HepG2 (cell line): ENCODE measurements around the gene DIPK1B. TPM values are rescaled to one million over a fixed set of nuclear protein-coding genes. Genes with fewer than 3 reads are reported as not detected.

ENCODE experiments used
- CBX5 ChIP-seq: sonication (generic); formaldehyde crosslinking; IDR thresholded peaks from 2 replicates; pipeline ENCODE4 v1.4.0; 2020; ENCODE audit warnings: missing genetic modification reagents, borderline replicate concordance
- FOXA3 ChIP-seq: IDR thresholded peaks from 2 replicates; pipeline ENCODE4 v1.6.1; 2016; ENCODE audit warnings: missing genetic modification reagents, missing compliant biosample characterization
- NFATC3 ChIP-seq: sonication (generic); formaldehyde crosslinking; IDR thresholded peaks from 2 replicates; pipeline ENCODE4 v1.5.1; 2020; ENCODE audit warnings: mild to moderate bottlenecking, missing genetic modification reagents
- PHF5A ChIP-seq: IDR thresholded peaks from one replicate; pipeline ENCODE4 v1.6.1; 2018; ENCODE audit warnings: low read depth, missing genetic modification reagents; ENCODE audit not compliant: unreplicated experiment
- PRMT3 ChIP-seq: sonication (generic); formaldehyde crosslinking; IDR thresholded peaks from 2 replicates; pipeline ENCODE4 v1.8.1; 2022; ENCODE audit warnings: low read depth, mild to moderate bottlenecking, moderate library complexity, missing genetic modification reagents, borderline replicate concordance
- SP140L ChIP-seq: sonication (generic); formaldehyde crosslinking; IDR thresholded peaks from 2 replicates; pipeline ENCODE4 v1.4.0; 2020; ENCODE audit warnings: missing genetic modification reagents, borderline replicate concordance
- ZBTB1 ChIP-seq: sonication (generic); formaldehyde crosslinking; IDR thresholded peaks from 2 replicates; pipeline ENCODE4 v1.4.0; 2020; ENCODE audit warnings: missing genetic modification reagents, borderline replicate concordance
- ZBTB7A ChIP-seq: sonication (generic); formaldehyde crosslinking; IDR thresholded peaks from 2 replicates; pipeline ENCODE4 v1.8.0; 2022; ENCODE audit warnings: mild to moderate bottlenecking, missing genetic modification reagents
- ZEB1 ChIP-seq: IDR thresholded peaks from 2 replicates; pipeline ENCODE4 v1.6.1; 2012; ENCODE audit warnings: mild to moderate bottlenecking, low read depth, inconsistent platforms; ENCODE audit not compliant: insufficient replicate concordance
- ZFP37 ChIP-seq: sonication (generic); formaldehyde crosslinking; IDR thresholded peaks from 2 replicates; pipeline ENCODE4 v1.4.0; 2020; ENCODE audit warnings: missing genetic modification reagents, borderline replicate concordance
- ZNF337 ChIP-seq: sonication (generic); formaldehyde crosslinking; IDR thresholded peaks from 2 replicates; pipeline ENCODE4 v1.5.1; 2020; ENCODE audit warnings: missing genetic modification reagents, low read depth, mild to moderate bottlenecking, borderline replicate concordance
- ZNF563 ChIP-seq: sonication (generic); formaldehyde crosslinking; IDR thresholded peaks from 2 replicates; pipeline ENCODE4 v1.8.0; 2022; ENCODE audit warnings: mild to moderate bottlenecking, moderate library complexity, missing genetic modification reagents
- ZNF619 ChIP-seq: sonication (generic); formaldehyde crosslinking; IDR thresholded peaks from 2 replicates; pipeline ENCODE4 v1.4.0; 2020; ENCODE audit warnings: mild to moderate bottlenecking, missing genetic modification reagents
- ZNF660 ChIP-seq: sonication (generic); formaldehyde crosslinking; IDR thresholded peaks from 2 replicates; pipeline ENCODE4 v1.5.1; 2020; ENCODE audit warnings: mild to moderate bottlenecking, low read depth, missing genetic modification reagents, borderline replicate concordance
- ZNF775 ChIP-seq: sonication (generic); formaldehyde crosslinking; IDR thresholded peaks from 2 replicates; pipeline ENCODE4 v1.4.0; 2020; ENCODE audit warnings: missing genetic modification reagents, mild to moderate bottlenecking, moderate library complexity, borderline replicate concordance
- ZNF841 ChIP-seq: sonication (generic); formaldehyde crosslinking; IDR thresholded peaks from 2 replicates; pipeline ENCODE4 v1.8.1; 2023; ENCODE audit warnings: missing genetic modification reagents, borderline replicate concordance
- ZNF878 ChIP-seq: sonication (generic); formaldehyde crosslinking; IDR thresholded peaks from 2 replicates; pipeline ENCODE4 v1.8.1; 2023; ENCODE audit warnings: mild to moderate bottlenecking, missing genetic modification reagents, moderate library complexity
- polyA plus RNA-seq, 8 experiments: library from polyadenylated mRNA; depleted of rRNA in 3 of 8; stranded (reverse) in 7 of 8; unstranded in 1 of 8; fragments of >200 nt; fragmentation: Illumina TruSeq in 4 of 8; extraction: Trizol in 4 of 8; gene quantifications; 2 replicates each; pipeline versions ENCODE4 v1.2.1 to v1.2.3, GENCODE V29; 2011 to 2016; ENCODE audit warnings: low read depth in 4 of 8, missing spikeins in 1 of 8, mixed read lengths in 1 of 8; ENCODE audit not compliant: insufficient read depth in 1 of 8
- total RNA-seq, 5 experiments: library from RNA; depleted of rRNA; stranded (reverse); fragments of >200 nt; fragmentation: Illumina TruSeq; extraction: Trizol; gene quantifications; 2 replicates each; pipeline ENCODE4 v1.2.3, GENCODE V29; 2016; ENCODE audit warnings: low read depth in 1 of 5
- TF ChIP-seq, protein P1 (sequence below): sonication (generic); formaldehyde crosslinking; conservative IDR thresholded peaks from 2 replicates; pipeline ENCODE4 v1.4.0; 2020; ENCODE audit warnings: mild to moderate bottlenecking, missing genetic modification reagents, moderate library complexity
- TF ChIP-seq, protein P2 (sequence below): sonication (generic); formaldehyde crosslinking; IDR thresholded peaks from 2 replicates; pipeline ENCODE4 v1.5.1; 2020; ENCODE audit warnings: mild to moderate bottlenecking, moderate library complexity, missing genetic modification reagents
- TF ChIP-seq, protein P3 (sequence below): sonication (generic); formaldehyde crosslinking; IDR thresholded peaks from 2 replicates; pipeline ENCODE4 v1.8.1; 2023; ENCODE audit warnings: mild to moderate bottlenecking, missing genetic modification reagents
- TF ChIP-seq, protein P4 (sequence below): sonication (generic); formaldehyde crosslinking; IDR thresholded peaks from 2 replicates; pipeline ENCODE4 v1.5.0; 2020; ENCODE audit warnings: mild to moderate bottlenecking, missing genetic modification reagents, moderate library complexity

Gene DIPK1B
- total and polyA plus RNA-seq, 2 of the 13 experiments (the other 11 are each of a cell fraction or from before 2014, with no cell fraction given), result 0.18 to 3.9 TPM

DNA sequence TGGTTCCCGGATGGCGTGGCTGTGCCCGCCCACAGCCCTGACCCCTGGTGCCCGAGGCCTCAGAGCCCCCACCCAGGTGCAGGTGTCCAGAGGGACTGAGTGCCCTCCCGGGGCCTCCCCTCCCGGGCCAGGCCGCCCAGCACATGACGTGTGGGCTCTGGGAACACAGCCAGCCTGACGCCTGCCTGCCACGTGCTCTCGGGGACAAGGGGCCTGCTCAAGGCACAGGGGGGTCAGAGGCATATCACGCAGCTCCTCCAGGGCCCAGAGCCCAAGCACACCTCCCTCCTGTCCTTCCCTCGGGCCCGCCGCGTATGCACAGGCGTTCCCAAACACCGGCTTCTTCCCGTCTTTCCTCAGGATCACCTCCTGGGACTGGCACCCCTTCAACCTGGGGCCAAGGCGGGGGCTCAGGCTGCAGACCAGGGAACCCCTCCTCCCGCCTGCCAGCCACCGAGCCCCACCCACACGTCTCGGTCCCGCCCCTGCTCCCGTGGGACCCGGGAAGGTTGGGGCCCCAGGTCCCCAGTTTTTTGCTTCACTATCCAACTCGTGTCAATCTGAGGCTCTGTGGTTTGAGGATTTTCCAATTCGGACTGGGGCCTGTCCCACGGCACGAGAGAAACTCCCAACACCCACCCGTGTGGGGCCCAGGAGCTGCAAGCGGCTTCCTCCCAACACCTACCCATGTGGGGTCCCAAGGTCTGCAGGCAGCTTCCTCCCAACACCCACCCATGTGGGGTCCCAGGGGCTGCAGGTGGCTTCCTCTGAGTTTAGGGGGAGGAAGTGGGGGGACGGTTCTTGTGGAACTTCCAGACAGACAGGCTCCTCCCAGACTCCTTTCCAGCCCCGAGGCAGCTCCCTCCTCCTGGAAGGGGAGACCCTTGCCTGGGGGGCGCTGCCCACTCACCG is 28.9 kb downstream of the DIPK1B start (continued):
- TF ChIP-seq ZNF619 (CRISPR knock-in tag), result no peak
- TF ChIP-seq, protein P1, sequence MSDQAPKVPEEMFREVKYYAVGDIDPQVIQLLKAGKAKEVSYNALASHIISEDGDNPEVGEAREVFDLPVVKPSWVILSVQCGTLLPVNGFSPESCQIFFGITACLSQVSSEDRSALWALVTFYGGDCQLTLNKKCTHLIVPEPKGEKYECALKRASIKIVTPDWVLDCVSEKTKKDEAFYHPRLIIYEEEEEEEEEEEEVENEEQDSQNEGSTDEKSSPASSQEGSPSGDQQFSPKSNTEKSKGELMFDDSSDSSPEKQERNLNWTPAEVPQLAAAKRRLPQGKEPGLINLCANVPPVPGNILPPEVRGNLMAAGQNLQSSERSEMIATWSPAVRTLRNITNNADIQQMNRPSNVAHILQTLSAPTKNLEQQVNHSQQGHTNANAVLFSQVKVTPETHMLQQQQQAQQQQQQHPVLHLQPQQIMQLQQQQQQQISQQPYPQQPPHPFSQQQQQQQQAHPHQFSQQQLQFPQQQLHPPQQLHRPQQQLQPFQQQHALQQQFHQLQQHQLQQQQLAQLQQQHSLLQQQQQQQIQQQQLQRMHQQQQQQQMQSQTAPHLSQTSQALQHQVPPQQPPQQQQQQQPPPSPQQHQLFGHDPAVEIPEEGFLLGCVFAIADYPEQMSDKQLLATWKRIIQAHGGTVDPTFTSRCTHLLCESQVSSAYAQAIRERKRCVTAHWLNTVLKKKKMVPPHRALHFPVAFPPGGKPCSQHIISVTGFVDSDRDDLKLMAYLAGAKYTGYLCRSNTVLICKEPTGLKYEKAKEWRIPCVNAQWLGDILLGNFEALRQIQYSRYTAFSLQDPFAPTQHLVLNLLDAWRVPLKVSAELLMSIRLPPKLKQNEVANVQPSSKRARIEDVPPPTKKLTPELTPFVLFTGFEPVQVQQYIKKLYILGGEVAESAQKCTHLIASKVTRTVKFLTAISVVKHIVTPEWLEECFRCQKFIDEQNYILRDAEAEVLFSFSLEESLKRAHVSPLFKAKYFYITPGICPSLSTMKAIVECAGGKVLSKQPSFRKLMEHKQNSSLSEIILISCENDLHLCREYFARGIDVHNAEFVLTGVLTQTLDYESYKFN (CRISPR knock-in tag), result peak; percentile 31; the same call in 1 of the 2 replicates
- peak; percentile 86; the same call in 1 of the 2 replicates for TF ChIP-seq ZNF878 (CRISPR knock-in tag)
- peak; percentile 70; the same call in 1 of the 2 replicates for TF ChIP-seq ZNF563
- TF ChIP-seq ZBTB1, result no peak
- TF ChIP-seq, protein P2, sequence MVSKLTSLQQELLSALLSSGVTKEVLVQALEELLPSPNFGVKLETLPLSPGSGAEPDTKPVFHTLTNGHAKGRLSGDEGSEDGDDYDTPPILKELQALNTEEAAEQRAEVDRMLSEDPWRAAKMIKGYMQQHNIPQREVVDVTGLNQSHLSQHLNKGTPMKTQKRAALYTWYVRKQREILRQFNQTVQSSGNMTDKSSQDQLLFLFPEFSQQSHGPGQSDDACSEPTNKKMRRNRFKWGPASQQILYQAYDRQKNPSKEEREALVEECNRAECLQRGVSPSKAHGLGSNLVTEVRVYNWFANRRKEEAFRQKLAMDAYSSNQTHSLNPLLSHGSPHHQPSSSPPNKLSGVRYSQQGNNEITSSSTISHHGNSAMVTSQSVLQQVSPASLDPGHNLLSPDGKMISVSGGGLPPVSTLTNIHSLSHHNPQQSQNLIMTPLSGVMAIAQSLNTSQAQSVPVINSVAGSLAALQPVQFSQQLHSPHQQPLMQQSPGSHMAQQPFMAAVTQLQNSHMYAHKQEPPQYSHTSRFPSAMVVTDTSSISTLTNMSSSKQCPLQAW (CRISPR knock-in tag), result peak; percentile 77
- no peak for TF ChIP-seq CBX5 (CRISPR knock-in tag)
- TF ChIP-seq, protein P3, sequence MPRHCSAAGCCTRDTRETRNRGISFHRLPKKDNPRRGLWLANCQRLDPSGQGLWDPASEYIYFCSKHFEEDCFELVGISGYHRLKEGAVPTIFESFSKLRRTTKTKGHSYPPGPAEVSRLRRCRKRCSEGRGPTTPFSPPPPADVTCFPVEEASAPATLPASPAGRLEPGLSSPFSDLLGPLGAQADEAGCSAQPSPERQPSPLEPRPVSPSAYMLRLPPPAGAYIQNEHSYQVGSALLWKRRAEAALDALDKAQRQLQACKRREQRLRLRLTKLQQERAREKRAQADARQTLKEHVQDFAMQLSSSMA (CRISPR knock-in tag), result peak; percentile 42; the same call in 1 of the 2 replicates
- TF ChIP-seq ZNF841 (CRISPR knock-in tag), result no peak
- TF ChIP-seq ZNF660, result no peak
- no peak for TF ChIP-seq ZNF775 (CRISPR knock-in tag)
- no peak for TF ChIP-seq PRMT3 (CRISPR knock-in tag)
- TF ChIP-seq ZEB1, result no peak
- TF ChIP-seq, protein P4, sequence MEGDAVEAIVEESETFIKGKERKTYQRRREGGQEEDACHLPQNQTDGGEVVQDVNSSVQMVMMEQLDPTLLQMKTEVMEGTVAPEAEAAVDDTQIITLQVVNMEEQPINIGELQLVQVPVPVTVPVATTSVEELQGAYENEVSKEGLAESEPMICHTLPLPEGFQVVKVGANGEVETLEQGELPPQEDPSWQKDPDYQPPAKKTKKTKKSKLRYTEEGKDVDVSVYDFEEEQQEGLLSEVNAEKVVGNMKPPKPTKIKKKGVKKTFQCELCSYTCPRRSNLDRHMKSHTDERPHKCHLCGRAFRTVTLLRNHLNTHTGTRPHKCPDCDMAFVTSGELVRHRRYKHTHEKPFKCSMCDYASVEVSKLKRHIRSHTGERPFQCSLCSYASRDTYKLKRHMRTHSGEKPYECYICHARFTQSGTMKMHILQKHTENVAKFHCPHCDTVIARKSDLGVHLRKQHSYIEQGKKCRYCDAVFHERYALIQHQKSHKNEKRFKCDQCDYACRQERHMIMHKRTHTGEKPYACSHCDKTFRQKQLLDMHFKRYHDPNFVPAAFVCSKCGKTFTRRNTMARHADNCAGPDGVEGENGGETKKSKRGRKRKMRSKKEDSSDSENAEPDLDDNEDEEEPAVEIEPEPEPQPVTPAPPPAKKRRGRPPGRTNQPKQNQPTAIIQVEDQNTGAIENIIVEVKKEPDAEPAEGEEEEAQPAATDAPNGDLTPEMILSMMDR, result no peak
- TF ChIP-seq SP140L (CRISPR knock-in tag), result no peak
- no peak for TF ChIP-seq ZNF337
- peak; percentile 63 for TF ChIP-seq FOXA3 (CRISPR knock-in tag)
- TF ChIP-seq ZBTB7A (CRISPR knock-in tag), result peak; percentile 65
- no peak for TF ChIP-seq NFATC3 (CRISPR knock-in tag)
- no peak for TF ChIP-seq PHF5A
- peak; percentile 45; the same call in 1 of the 2 replicates for TF ChIP-seq ZFP37 (CRISPR knock-in tag)
